ENCODE data around the gene DDX17. TPM values are rescaled to one million over a fixed set of nuclear protein-coding genes. Genes with fewer than 3 reads are reported as not detected.

Gene DDX17
- total and polyA plus RNA-seq, 8 donors = 59.5 to 4,611 (median 538) TPM

DNA sequence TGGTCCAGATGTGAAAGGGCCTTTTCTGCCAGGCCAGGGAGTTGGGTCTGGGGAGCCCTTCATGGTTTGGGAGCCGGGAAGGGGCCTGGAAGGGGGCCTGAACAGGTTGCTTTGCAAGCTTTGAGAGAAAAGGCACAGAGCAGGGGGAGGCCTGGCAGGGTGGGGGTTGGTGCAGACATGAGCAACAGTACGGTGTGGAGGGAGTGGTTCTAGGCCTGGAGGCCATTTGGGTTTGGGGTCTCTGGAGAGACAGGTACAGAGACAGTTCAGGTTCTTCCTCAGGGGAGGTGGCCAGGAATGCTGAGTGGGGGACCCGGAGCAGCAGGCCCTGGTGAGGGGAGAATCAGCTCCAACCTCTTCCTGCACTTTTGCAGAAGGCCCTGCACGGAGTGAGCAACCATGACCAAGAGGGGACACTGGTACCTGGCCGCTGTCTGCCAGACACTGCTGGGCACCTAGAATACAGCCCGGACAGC is 36.8 kb downstream of the DDX17 start:
- no peaks in the 10 kb centered on the region for H3K9me3 ChIP-seq
- no peak overlapping the region for H3K27ac ChIP-seq
- peak overlapping the region in 3 of 4 donors; percentile 50 to 66 (median 62) for H3K4me3 ChIP-seq
- intact Hi-C loops (cut with DNase I; ENCODE audit: low total_unique reads) = no loop called here
- DNase-seq = peak in 1 of 2 donors; percentile 8
- TF ChIP-seq POLR2AphosphoS5 (IDR thresholded peaks at IDR 0.05) (no peak), POLR2A (IDR thresholded peaks at IDR 0.05) (no peak), EP300 (IDR thresholded peaks at IDR 0.05) (no peak)
- TF ChIP-seq, protein P1, sequence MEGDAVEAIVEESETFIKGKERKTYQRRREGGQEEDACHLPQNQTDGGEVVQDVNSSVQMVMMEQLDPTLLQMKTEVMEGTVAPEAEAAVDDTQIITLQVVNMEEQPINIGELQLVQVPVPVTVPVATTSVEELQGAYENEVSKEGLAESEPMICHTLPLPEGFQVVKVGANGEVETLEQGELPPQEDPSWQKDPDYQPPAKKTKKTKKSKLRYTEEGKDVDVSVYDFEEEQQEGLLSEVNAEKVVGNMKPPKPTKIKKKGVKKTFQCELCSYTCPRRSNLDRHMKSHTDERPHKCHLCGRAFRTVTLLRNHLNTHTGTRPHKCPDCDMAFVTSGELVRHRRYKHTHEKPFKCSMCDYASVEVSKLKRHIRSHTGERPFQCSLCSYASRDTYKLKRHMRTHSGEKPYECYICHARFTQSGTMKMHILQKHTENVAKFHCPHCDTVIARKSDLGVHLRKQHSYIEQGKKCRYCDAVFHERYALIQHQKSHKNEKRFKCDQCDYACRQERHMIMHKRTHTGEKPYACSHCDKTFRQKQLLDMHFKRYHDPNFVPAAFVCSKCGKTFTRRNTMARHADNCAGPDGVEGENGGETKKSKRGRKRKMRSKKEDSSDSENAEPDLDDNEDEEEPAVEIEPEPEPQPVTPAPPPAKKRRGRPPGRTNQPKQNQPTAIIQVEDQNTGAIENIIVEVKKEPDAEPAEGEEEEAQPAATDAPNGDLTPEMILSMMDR (IDR thresholded peaks at IDR 0.05) = no peak
- H3K4me1 ChIP-seq = peaks cover 13 to 21% (median 19%) of the 10 kb centered on the region in 4 donors
- peaks cover 0 to 41% (median 5%) of the 10 kb centered on the region in 3 donors for H3K27me3 ChIP-seq
- H3K36me3 ChIP-seq = no peaks in the 10 kb centered on the region
- 80 to 92% (median 87%) methylated on average over 5 to 6 of the region's 6 CpGs for WGBS, 5 donors

DNA sequence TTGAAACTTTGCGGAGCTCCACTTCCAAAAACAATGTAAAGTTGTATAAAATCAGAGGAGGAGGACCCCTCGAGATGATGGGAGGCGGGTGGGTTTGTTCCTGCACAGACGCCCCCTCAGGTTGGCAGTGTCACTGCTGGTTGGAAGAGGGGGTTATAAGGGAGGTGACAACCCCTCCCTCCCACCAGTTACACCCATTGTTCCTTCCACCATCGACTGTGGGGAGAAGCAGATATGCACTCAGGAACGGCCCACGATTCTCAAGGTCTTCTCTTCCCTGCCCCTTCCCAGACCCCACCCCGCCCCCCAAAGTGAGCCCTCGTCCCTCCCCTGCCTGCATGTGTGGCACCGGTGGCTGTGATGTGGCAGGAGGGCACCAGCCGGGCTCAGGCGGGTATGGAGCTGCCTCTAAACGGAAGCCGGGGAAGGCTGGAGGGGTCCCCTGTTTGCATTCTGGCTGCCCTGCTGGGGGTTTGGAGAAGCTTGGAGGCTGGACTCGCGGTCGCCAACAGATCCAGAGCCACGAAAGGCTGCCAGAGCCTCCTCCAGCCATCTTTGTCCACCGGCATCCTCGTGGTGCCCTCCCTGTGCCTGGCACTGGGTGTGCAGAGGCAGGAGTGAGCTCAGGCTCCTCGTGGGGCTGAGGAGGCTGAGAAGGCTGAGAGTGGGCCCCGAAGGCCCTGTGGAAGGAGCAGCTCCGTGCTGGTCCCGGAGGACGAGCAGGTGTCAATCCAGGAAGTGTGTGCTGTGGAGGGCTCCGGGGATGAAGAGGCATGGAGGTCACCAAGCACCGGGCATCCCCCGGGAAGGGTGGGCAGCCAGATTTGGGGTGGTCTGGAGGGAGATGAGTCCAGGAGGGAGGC is 37.4 kb downstream of the DDX17 start:
- Histone ChIP-seq H3K4me1 (peaks cover 13 to 21% (median 19%) of the 10 kb centered on the region in 4 donors), H3K27me3 (peaks cover 0 to 48% (median 5%) of the 10 kb centered on the region in 3 donors), H3K36me3 (no peaks in the 10 kb centered on the region), H3K27ac (peak overlapping the region; percentile 20 to 73 (median 70)), H3K4me3 (peak overlapping the region; percentile 50 to 66 (median 58)), H3K9me3 (no peaks in the 10 kb centered on the region)
- 29 to 51% (median 42%) methylated on average over 16 to 28 of the region's 28 CpGs for WGBS, 5 donors
- TF ChIP-seq, protein P1 (IDR thresholded peaks at IDR 0.05) = no peak
- no peak for TF ChIP-seq EP300 (IDR thresholded peaks at IDR 0.05)
- no peak for TF ChIP-seq POLR2AphosphoS5 (IDR thresholded peaks at IDR 0.05)
- no peak for TF ChIP-seq POLR2A (IDR thresholded peaks at IDR 0.05)
- intact Hi-C loops (cut with DNase I; ENCODE audit: low total_unique reads) = no loop called here
- DNase-seq = peak in 1 of 2 donors; percentile 58

DNA sequence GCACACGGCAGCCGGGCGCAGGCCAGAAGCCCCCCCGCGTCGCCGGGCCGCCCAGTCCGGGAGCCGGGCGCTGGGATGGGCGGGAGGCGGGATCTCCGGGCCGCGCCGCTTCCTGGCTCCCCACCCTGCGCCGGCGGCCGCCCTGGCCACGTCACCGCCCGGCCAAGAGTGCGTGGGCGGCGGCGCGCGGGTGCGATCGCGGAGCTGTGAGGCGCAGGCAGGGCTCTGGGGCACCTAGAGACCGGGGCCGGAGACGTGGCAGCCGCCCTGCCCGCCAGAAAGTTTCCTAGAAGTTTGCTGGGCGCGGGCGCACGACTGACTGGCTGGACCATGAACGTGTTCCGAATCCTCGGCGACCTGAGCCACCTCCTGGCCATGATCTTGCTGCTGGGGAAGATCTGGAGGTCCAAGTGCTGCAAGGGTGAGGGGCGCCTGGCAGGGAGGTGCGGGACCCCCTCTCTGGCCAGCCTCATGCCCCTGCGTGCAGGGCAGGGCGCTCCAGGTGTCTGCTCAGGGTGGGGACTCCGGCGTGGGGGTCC is 38.1 kb downstream of the DDX17 start, which contains the start of gene KDELR3:
KDELR3 (plus strand) TSS at position 193 of the 539 bp plus-strand sequence; CDS start at position 331, 138 bp downstream.
- Histone ChIP-seq H3K4me3 (peak within 1 kb of the TSS; percentile 50 to 66 (median 58)), H3K36me3 (no peaks in the 10 kb centered on the region), H3K27ac (peak within 1 kb of the TSS; percentile 44 to 73 (median 70)), H3K4me1 (peaks cover 13 to 21% (median 19%) of the 10 kb centered on the region in 4 donors), H3K9me3 (no peaks in the 10 kb centered on the region), H3K27me3 (peaks cover 0 to 55% (median 5%) of the 10 kb centered on the region in 3 donors)
- WGBS, 5 donors = 1 to 2% (median 2%) methylated on average over 19 to 53 of the region's 53 CpGs
- intact Hi-C loops (cut with DNase I; ENCODE audit: low total_unique reads) = no loop called here
- TF ChIP-seq POLR2AphosphoS5 (IDR thresholded peaks at IDR 0.05) = peak in 2 of 3 donors; percentile 70 to 74
- TF ChIP-seq, protein P1 (IDR thresholded peaks at IDR 0.05) = no peak
- peak; percentile 72 to 94 for DNase-seq

DNA sequence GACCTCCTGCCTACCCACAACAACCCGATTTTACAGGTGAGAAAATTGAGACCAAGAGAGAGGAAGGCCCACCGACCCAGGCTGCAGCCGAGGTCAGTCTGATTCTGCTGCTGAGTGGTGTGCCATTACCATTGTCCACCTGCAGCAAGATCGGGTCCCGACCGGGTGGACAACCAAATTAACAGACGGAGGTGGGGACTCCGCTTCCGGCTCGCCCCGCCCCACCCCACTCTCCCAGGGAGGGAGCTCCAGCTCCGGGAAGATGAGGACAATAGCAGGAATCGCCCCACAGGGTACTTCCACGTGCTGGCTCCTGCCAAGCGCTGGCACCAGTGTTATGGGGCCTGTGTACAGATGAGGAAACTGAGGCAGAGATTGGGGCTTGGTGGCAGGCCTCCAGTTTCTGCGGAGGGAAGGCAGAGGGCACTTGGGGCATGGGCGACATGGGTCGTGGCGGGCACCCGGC is 38.6 kb downstream of the DDX17 start:
- intact Hi-C loops (cut with DNase I; ENCODE audit: low total_unique reads) = no loop called here
- H3K4me3 ChIP-seq = peak overlapping the region; percentile 50 to 66 (median 58)

More for the DNA sequence above, 38.6 kb downstream of the DDX17 start:
- DNase-seq = peak in 1 of 2 donors; percentile 67
- peak overlapping the region; percentile 29 to 73 (median 70) for H3K27ac ChIP-seq
- H3K27me3 ChIP-seq = peaks cover 0 to 60% (median 5%) of the 10 kb centered on the region in 3 donors
- 11 to 18% (median 13%) methylated on average over 14 to 20 of the region's 20 CpGs for WGBS, 5 donors
- H3K9me3 ChIP-seq = no peaks in the 10 kb centered on the region
- TF ChIP-seq POLR2A (IDR thresholded peaks at IDR 0.05) (no peak), EP300 (IDR thresholded peaks at IDR 0.05) (no peak)
- TF ChIP-seq, protein P1 (IDR thresholded peaks at IDR 0.05) = no peak
- no peaks in the 10 kb centered on the region for H3K36me3 ChIP-seq
- peaks cover 13 to 21% (median 19%) of the 10 kb centered on the region in 4 donors for H3K4me1 ChIP-seq
